ENCODE data around the gene FIGLA.

The FIGLA gene

GRCh38 chr2:70790136-70790828 lies at the start of gene FIGLA:
TSS of gene FIGLA (minus strand) at chr2:70790643. CDS start at chr2:70790638, 5 bp downstream.
- DNase-seq = no peak

GRCh38 chr2:70837980-70838925 lies 47.8 kb upstream of the FIGLA start:
- no peak for DNase-seq

DNA sequence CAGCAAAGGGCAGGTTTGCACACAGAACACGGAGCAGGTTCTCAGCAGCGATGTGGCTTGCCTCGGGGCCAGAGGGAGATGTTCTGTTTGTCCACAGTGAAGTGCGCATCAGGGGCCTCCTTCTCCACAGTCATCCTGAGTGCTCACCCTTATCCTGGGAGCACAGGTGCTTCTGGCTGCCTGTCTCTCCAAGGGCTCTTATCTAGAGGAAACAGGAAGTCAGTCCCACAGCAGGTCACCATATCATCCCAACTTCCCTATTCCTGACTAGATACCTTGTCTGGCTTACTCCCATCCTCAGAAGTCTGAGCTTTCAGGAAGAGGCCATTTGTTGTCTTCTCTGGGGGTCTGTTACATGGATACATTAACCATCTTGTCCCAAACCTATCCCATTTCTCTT lies 45.2 kb upstream of the FIGLA start, which contains the start of gene CD207:
CD207 (minus strand) TSS at position 174 of the 400 bp plus-strand sequence; CDS start at position 134, 40 bp downstream.
- no peak for DNase-seq

DNA sequence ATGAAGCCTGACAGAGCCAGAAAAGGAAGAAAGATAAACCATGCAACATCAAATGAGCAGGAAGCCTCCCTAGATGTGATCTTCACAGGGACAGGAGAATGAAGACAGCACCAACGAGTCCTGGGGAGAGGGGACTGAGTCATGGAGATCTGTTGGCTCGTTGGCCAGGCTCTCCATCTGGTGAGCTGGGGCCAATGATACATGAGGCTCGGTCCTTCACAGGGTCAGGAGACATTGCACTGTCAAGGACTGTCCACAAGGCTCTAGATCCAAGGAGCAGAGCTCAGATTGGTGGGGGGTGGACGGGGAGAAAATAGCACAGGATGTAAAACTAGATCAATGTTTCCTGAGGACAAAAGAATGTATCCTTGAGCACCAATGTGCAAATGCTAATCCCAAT lies 44.4 kb upstream of the FIGLA start:
- DNase-seq = no peak

DNA sequence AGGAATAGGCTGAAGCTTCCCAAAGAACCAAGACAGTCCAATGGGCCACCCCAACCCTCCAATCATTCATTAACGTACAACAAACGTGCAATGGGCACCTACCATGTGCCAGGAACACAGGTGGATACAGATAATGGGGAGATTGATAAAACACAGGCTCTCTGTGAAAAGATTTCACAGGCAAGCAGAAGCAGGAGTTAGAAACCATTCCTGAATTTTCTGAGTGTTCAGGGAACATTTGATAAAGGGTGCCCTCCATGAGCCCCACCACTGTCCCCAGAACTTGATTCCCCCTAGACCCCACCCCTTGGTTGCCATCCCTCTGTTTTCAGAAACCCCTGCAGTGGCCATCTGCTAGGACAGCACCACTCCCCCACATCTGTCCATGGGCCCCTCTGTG lies 43.7 kb upstream of the FIGLA start:
- DNase-seq = no peak

- DNase-seq = no peak
Observed at GRCh38 chr2:70833246-70833645, 42.8 kb upstream of the FIGLA start.

- DNase-seq = no peak
Observed at GRCh38 chr2:70832386-70832785, 41.9 kb upstream of the FIGLA start.

- no peak for DNase-seq
Observed at GRCh38 chr2:70831861-70832260, 41.4 kb upstream of the FIGLA start.

GRCh38 chr2:70830366-70830765 lies 39.9 kb upstream of the FIGLA start:
- no peak for DNase-seq

- no peak for DNase-seq
Observed at GRCh38 chr2:70829916-70830315, 39.5 kb upstream of the FIGLA start.

GRCh38 chr2:70828914-70829824 lies 38.7 kb upstream of the FIGLA start:
- no peak for DNase-seq

DNA sequence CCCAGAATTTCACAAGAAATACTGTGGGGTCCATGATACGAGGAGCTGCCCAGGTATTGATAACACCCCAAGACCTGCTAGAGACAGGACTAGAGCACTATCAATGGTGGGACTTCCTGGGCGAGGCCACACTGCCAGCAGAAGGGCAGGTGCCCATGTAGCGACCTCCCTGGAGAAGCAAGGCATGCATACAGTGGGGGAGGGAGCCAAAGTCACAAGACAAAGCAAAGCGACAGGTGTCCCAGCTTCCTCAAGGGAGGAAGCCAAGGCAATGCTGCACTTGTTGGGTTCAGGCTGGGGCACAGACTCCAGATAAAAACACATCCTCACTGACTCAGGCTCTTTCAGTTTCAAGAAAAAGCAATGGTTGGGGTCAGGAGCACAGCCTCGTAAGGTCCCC lies 37.7 kb upstream of the FIGLA start:
- no peak for DNase-seq

DNA sequence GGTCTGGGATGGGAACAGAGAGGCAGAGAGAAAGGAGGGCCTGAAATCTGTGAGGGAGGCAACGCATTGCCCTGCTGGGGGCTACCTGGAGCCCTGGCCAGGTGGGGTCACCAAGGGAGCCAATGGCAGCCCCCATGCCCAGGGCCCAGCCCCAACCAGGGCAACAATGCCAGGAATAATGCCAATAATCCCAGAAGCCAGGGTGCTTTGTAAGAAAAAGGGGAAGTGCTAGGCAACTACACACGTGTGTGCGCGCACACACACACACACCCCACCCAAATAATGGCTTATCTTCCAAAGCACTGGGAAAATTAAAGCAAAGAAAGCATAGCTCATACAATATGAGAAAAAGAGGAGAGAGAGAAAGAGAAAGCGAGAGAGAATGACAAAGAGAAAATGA lies 36.9 kb upstream of the FIGLA start:
- DNase-seq = no peak

GRCh38 chr2:70826696-70827350 lies 36.4 kb upstream of the FIGLA start:
- no peak for DNase-seq

GRCh38 chr2:70823249-70823648 lies 32.8 kb upstream of the FIGLA start:
- DNase-seq = no peak

- no peak for DNase-seq
Observed at GRCh38 chr2:70822843-70823242, 32.4 kb upstream of the FIGLA start.

- DNase-seq = no peak
Observed at GRCh38 chr2:70820499-70820898, 30.1 kb upstream of the FIGLA start, which contains the start of gene CLEC4F. TSS of gene CLEC4F (minus strand) at chr2:70820599. CDS start at chr2:70820523, 76 bp downstream.

DNA sequence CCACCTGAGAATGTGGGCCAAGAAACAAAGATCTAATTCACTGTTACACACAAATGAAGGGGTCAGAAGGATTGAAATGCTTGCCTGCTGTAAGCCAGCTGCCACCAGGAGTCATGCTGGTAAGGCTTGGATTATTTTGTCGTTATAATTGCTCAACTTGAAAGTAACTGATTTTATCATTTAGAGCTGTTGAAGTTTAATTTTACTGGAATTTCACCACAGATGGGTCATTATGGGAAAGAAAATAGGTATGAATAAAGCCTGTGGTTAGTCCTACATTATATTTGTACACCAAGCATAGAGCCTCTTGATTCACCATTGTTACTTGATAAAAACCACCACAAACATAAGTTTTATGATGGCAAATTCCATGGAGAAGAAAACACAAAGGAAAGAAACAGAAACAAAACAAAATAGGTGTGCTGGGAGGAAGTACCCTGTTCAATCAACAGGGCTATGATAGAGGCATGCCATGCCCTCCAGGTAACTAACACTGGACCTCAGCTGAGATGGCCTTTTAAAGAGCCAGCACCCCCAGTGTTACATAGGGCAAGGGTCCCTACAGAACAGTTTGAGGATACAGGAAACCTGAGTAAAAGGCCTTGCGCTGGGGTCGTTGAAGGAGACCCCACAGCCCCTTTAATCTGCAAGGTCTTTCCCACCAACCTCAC lies 27.0 kb upstream of the FIGLA start:
- no peak for DNase-seq

DNA sequence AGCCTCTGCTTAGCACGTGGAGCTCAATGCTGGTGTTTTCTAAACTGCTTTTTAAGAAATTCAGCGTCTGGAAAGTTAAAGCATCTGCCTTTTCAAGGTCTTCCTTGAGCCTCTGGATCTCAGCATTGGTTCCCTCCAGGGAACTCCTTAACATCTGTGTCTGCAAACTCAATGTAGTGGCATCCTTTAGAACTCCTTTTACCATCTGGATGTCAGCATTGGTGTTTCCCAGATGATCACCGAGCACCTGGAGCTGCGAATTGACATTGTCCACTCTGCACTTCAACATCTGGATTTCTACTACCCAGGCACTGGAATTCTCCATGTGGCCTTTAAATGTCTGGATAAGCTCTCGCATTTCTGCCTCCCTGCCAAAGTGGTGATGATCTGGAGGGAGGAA lies 26.3 kb upstream of the FIGLA start:
- no peak for DNase-seq

- DNase-seq = no peak
Observed at GRCh38 chr2:70808983-70809958, 18.8 kb upstream of the FIGLA start.

DNA sequence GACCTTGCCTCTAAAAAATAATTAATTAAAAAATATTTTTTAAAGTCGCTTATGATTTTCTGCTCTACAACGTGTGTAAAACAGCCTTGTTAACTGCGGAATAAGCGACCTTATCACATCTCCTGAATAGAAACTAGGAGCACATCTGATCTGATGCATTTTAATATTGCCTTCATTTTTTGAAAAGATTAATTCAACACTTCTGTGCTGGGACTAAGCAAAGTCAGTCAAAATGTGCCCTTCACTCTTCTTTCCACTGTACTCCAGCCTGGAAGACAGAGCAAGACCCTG lies 17.3 kb upstream of the FIGLA start:
- no peak for DNase-seq
